Measurements from ENCODE around the gene HSD17B2. TPM values are rescaled to one million over a fixed set of nuclear protein-coding genes. Genes with fewer than 3 reads are reported as not detected.

The HSD17B2 gene
- polyA plus RNA-seq, 1 of the 3 experiments (the other 2 are of a cell fraction): not detected

GRCh38 chr16:82085011-82085779 is 50.1 kb downstream of the HSD17B2 start:
- H3K27ac ChIP-seq (ENCODE audit: low read depth in 2 of 2, low read length in 1 of 2): no peak overlapping the region
- no peaks in the 10 kb centered on the region for H3F3A ChIP-seq (replicated peaks; ENCODE audit: insufficient read depth)
- no peaks in the 10 kb centered on the region for H3K36me3 ChIP-seq (replicated peaks in 1 of 2; ENCODE audit: control insufficient read depth in 1 of 2, insufficient read depth in 2 of 2, low read length in 1 of 2)
- H3K4me1 ChIP-seq (ENCODE audit: control insufficient read depth in 1 of 2, insufficient read depth in 2 of 2, low read depth in 1 of 2, low read length in 1 of 2): no peaks in the 10 kb centered on the region
- H3K4me2 ChIP-seq: no peak overlapping the region
- no peak overlapping the region for H3K4me3 ChIP-seq (ENCODE audit: low read depth in 2 of 2, low read length in 1 of 2)
- H4K20me1 ChIP-seq (ENCODE audit: insufficient read depth): no peaks in the 10 kb centered on the region
- no peaks in the 10 kb centered on the region for H3K9me3 ChIP-seq
- no peak overlapping the region for H2AFZ ChIP-seq (ENCODE audit: low read depth)
- no peak for DNase-seq
- no peaks in the 10 kb centered on the region for H3K79me2 ChIP-seq (ENCODE audit: insufficient read depth)
- CTCF ChIA-PET: no interaction called here
- TF ChIP-seq, protein P1, sequence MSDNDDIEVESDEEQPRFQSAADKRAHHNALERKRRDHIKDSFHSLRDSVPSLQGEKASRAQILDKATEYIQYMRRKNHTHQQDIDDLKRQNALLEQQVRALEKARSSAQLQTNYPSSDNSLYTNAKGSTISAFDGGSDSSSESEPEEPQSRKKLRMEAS (IDR thresholded peaks at IDR 0.05; ENCODE audit: low read depth): no peak
- no peak for TF ChIP-seq FOXJ3 (CRISPR knock-in tag; IDR thresholded peaks at IDR 0.05)
- TF ChIP-seq RFX5 (IDR thresholded peaks at IDR 0.05; ENCODE audit: low read length): no peak
- no peak for TF ChIP-seq CHD2 (IDR thresholded peaks at IDR 0.05; ENCODE audit: low read length, partially characterized antibody)
- no peak for TF ChIP-seq GATA2 (CRISPR knock-in tag; IDR thresholded peaks at IDR 0.05)
- TF ChIP-seq PBX3 (IDR thresholded peaks at IDR 0.05): no peak
- no peak for TF ChIP-seq FOXM1 (IDR thresholded peaks at IDR 0.05; ENCODE audit: low read depth)
- TF ChIP-seq YY1 (IDR thresholded peaks at IDR 0.05; ENCODE audit: low read depth): no peak
- no peak for TF ChIP-seq TCF12 (IDR thresholded peaks at IDR 0.05)
- no peak for TF ChIP-seq TAF1 (IDR thresholded peaks at IDR 0.05; ENCODE audit: borderline replicate concordance, low read depth, low read length)
- no peak for TF ChIP-seq TEAD4 (IDR thresholded peaks at IDR 0.05; ENCODE audit: borderline replicate concordance, insufficient read depth)
- no peak for TF ChIP-seq NRF1 (IDR thresholded peaks at IDR 0.05; ENCODE audit: low read depth, low read length)
- TF ChIP-seq MEF2A (IDR thresholded peaks at IDR 0.05; ENCODE audit: borderline replicate concordance, low read depth): no peak
- TF ChIP-seq CTCF (IDR thresholded peaks at IDR 0.05): no peak
- no peak for TF ChIP-seq ZBTB33 (IDR thresholded peaks at IDR 0.05; ENCODE audit: borderline replicate concordance, low read depth)
- TF ChIP-seq RXRA (IDR thresholded peaks at IDR 0.05; ENCODE audit: borderline replicate concordance, low read depth): no peak
- no peak for TF ChIP-seq FOSL2 (IDR thresholded peaks at IDR 0.05; ENCODE audit: borderline replicate concordance, low read depth)
- no peak overlapping the region for H3K9ac ChIP-seq
- peaks cover 9% of the 10 kb centered on the region; the same call in 1 of the 2 replicates for H3K27me3 ChIP-seq (ENCODE audit: insufficient read depth)
- 0% methylated on average over 2 of the region's 2 CpGs for WGBS (ENCODE audit: low lambda C conversion rate)
- POLR2A ChIA-PET: no interaction called here
- H3K9me2 ChIP-seq: no peaks in the 10 kb centered on the region

All from SK-N-SH (cell line).